ENCODE results near the gene CFAP119.

CFAP119 gene

GRCh38 chr16:30766206-30766932 is 4.5 kb upstream of the CFAP119 start:
- no peaks in the 10 kb centered on the region for H3K9me3 ChIP-seq (ENCODE audit: low read length)
- no peaks in the 10 kb centered on the region for H3K9me2 ChIP-seq (ENCODE audit: low read depth, low read length)
- no peak for TF ChIP-seq CTCF (IDR thresholded peaks at IDR 0.05; ENCODE audit: low read length)
- no peak for TF ChIP-seq EZH2 (IDR thresholded peaks at IDR 0.05; ENCODE audit: borderline replicate concordance, low read length)
- no peaks in the 10 kb centered on the region for H4K20me1 ChIP-seq (ENCODE audit: insufficient read depth, low read length)
- H3K4me1 ChIP-seq (ENCODE audit: insufficient read depth, low read length, severe bottlenecking): peaks cover 17% of the 10 kb centered on the region
- no peaks in the 10 kb centered on the region for H3K27me3 ChIP-seq (ENCODE audit: insufficient read depth, low read length)
- H3K9ac ChIP-seq (ENCODE audit: low read length): no peak overlapping the region
- H3F3A ChIP-seq (ENCODE audit: insufficient read depth, low read length): no peaks in the 10 kb centered on the region
- H3K36me3 ChIP-seq (ENCODE audit: insufficient read depth, low read length): peaks cover 82% of the 10 kb centered on the region
- no peaks in the 10 kb centered on the region; the same call in 1 of the 2 replicates for H3K79me2 ChIP-seq (ENCODE audit: insufficient read depth, low read length)
- no peak overlapping the region for H3K4me2 ChIP-seq (ENCODE audit: low read length)
- H2AFZ ChIP-seq (ENCODE audit: low read length): no peak overlapping the region
- H3K27ac ChIP-seq (ENCODE audit: low read depth, low read length, poor library complexity, severe bottlenecking): no peak overlapping the region
- no peak overlapping the region for H3K4me3 ChIP-seq (ENCODE audit: low read depth, low read length, poor library complexity, severe bottlenecking)

DNA sequence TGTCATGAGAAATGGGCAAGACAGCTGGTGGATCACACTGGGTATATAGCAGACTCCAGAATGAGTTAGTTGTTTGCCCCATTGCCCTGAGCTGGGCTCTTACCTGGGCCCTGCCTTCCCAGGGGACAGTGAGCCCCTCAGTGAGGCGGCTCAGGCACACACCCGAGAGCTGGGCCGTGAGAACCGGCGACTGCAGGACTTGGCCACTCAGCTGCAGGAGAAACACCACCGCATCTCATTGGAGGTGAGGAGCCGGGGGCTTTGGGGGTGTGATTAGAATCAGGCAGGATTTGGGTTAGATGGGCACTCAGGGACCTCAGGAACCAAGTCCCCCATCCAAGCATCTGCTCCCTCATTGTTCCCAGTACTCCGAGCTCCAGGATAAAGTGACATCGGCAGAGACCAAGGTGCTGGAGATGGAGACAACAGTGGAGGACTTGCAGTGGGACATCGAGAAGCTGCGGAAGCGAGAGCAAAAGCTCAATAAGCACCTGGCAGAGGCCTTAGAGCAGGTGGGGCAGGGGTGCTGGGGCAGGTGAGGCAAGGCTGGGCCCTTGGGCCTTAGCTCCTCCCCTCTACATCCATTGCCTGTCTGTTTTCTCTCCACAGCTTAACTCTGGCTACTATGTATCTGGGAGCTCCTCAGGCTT is 3.1 kb upstream of the CFAP119 start:
- H3K27ac ChIP-seq (ENCODE audit: low read depth, low read length, poor library complexity, severe bottlenecking): no peak overlapping the region

GRCh38 chr16:30764086-30764485 is 2.2 kb upstream of the CFAP119 start:
- H3K4me2 ChIP-seq (ENCODE audit: low read length): no peak overlapping the region
- no peak overlapping the region for H3K27ac ChIP-seq (ENCODE audit: low read depth, low read length, poor library complexity, severe bottlenecking)
- no peak overlapping the region for H3K9ac ChIP-seq (ENCODE audit: low read length)
- H3K79me2 ChIP-seq (ENCODE audit: insufficient read depth, low read length): no peaks in the 10 kb centered on the region; the same call in 1 of the 2 replicates
- H3K4me1 ChIP-seq (ENCODE audit: insufficient read depth, low read length, severe bottlenecking): peaks cover 38% of the 10 kb centered on the region
- no peaks in the 10 kb centered on the region for H3F3A ChIP-seq (ENCODE audit: insufficient read depth, low read length)
- H4K20me1 ChIP-seq (ENCODE audit: insufficient read depth, low read length): no peaks in the 10 kb centered on the region
- H3K27me3 ChIP-seq (ENCODE audit: insufficient read depth, low read length): no peaks in the 10 kb centered on the region
- TF ChIP-seq CTCF (IDR thresholded peaks at IDR 0.05; ENCODE audit: low read length) (no peak), EZH2 (IDR thresholded peaks at IDR 0.05; ENCODE audit: borderline replicate concordance, low read length) (no peak)
- H3K9me2 ChIP-seq (ENCODE audit: low read depth, low read length): no peaks in the 10 kb centered on the region
- H3K36me3 ChIP-seq (ENCODE audit: insufficient read depth, low read length): peaks cover 73% of the 10 kb centered on the region
- no peaks in the 10 kb centered on the region for H3K9me3 ChIP-seq (ENCODE audit: low read length)
- no peak overlapping the region for H3K4me3 ChIP-seq (ENCODE audit: low read depth, low read length, poor library complexity, severe bottlenecking)
- H2AFZ ChIP-seq (ENCODE audit: low read length): no peak overlapping the region

More for the DNA sequence above, 3.1 kb upstream of the CFAP119 start:
- H3K9me2 ChIP-seq (ENCODE audit: low read depth, low read length): no peaks in the 10 kb centered on the region
- H3F3A ChIP-seq (ENCODE audit: insufficient read depth, low read length): no peaks in the 10 kb centered on the region
- H3K9me3 ChIP-seq (ENCODE audit: low read length): no peaks in the 10 kb centered on the region
- H3K79me2 ChIP-seq (ENCODE audit: insufficient read depth, low read length): no peaks in the 10 kb centered on the region; the same call in 1 of the 2 replicates
- H2AFZ ChIP-seq (ENCODE audit: low read length): no peak overlapping the region
- no peak overlapping the region for H3K9ac ChIP-seq (ENCODE audit: low read length)
- no peak overlapping the region for H3K4me3 ChIP-seq (ENCODE audit: low read depth, low read length, poor library complexity, severe bottlenecking)
- no peak overlapping the region for H3K4me2 ChIP-seq (ENCODE audit: low read length)
- peaks cover 73% of the 10 kb centered on the region for H3K36me3 ChIP-seq (ENCODE audit: insufficient read depth, low read length)
- TF ChIP-seq EZH2 (IDR thresholded peaks at IDR 0.05; ENCODE audit: borderline replicate concordance, low read length) (no peak), CTCF (IDR thresholded peaks at IDR 0.05; ENCODE audit: low read length) (no peak)
- H4K20me1 ChIP-seq (ENCODE audit: insufficient read depth, low read length): no peaks in the 10 kb centered on the region
- peaks cover 29% of the 10 kb centered on the region for H3K4me1 ChIP-seq (ENCODE audit: insufficient read depth, low read length, severe bottlenecking)
- H3K27me3 ChIP-seq (ENCODE audit: insufficient read depth, low read length): no peaks in the 10 kb centered on the region

Measured in OCI-LY1 (cell line).